Fibroblast of the aortic adventitia (primary cell): ENCODE data around the gene NRP1. TPM values are rescaled to one million over a fixed set of nuclear protein-coding genes. Genes with fewer than 3 reads are reported as not detected.

ENCODE experiments used
- DNase-seq: peaks from one replicate; pipeline ENCODE4 v3.0.0-alpha.2; 2010; ENCODE audit warnings: low read depth
- H3K4me3 ChIP-seq: 2 replicates; pipeline ENCODE4 v1.5.1; 2011; ENCODE audit warnings: low read depth, mild to moderate bottlenecking, control low read depth, low read length, moderate library complexity
- CTCF ChIP-seq: IDR thresholded peaks from 2 replicates; pipeline ENCODE4 v1.5.1; 2011; ENCODE audit warnings: mild to moderate bottlenecking, low read length, control low read depth, inconsistent platforms; ENCODE audit not compliant: insufficient read depth
- total RNA-seq: library from RNA; depleted of rRNA; stranded (reverse); fragments of >200 nt; gene quantifications from 2 replicates; pipeline ENCODE4 v1.2.3, GENCODE V29; 2012; ENCODE audit warnings: low replicate concordance

The NRP1 gene
- total RNA-seq, 1 donor: 455 TPM

DNA sequence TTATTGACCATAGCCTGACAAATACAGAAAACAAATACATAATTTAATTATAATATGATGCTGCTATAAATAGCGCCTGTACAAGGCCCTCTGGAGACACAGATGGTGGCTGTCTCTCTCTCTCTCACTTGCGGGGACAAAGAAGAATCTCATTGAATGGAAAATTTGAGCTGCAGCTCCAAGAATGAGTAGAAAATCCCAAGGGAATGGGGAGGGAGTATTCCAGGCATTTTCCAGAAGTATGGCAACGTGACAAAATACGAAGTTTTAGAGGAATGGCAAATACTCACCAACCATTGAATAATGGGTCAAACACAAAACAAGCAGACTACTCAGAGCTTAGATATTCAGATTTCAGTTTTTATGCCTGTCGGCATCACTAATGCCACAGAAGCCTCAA lies 179.9 kb downstream of the NRP1 start:
- DNase-seq: peak; percentile 83
- TF ChIP-seq CTCF: no peak
- H3K4me3 ChIP-seq: no peak overlapping the region

DNA sequence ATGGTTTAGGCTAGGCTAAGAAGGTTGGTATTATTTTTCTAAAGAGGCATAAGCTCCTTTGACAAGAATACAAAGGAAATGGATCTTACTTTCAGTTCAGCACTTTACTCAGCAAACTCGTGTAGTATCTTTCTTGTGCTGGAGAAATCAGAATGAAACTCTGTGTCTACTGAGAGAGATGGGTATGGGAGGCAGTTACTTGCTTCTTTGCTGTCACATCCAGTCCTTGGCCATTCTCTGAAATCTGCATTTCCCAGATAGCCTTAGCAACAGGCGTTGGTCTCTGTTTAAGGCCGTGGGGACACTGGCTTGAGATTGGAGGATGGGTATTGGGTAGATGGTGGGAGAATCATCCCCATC lies 180.5 kb downstream of the NRP1 start:
- no peak for DNase-seq
- H3K4me3 ChIP-seq: no peak overlapping the region
- no peak for TF ChIP-seq CTCF

DNA sequence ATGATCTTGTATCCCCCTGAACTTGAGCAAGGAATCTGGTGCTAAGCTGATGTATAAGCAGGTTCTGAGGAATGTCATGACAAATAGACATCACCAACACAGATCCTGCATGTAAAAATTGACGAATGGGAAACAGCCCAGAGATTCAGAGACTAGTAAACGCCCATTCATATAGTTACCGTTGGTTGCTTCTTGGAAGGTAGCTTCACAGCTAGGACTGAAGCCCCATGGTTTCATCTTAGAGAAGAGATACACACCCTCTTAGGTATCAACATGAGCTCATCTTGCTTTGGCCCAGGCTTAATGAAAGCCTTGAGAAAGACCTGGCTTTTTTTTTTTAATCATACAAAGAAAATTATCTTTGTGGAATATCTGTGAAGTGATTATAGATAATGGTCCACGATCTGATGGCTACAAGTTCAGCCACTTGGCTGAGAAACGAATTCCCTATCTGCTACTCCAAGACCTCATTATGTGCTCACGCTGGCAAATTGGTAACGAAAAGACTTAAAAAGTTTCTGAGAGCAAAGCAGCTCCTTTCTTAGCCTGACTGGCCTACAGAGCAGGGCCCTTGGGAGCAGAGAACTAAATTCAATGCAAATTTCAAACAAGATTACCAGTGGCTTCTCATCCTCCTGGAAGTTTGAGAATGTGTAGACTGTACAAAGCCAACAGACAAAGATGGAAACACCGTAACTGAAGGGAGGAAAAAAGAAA lies 181.1 kb downstream of the NRP1 start:
- no peak for TF ChIP-seq CTCF
- no peak for DNase-seq
- H3K4me3 ChIP-seq: no peak overlapping the region

DNA sequence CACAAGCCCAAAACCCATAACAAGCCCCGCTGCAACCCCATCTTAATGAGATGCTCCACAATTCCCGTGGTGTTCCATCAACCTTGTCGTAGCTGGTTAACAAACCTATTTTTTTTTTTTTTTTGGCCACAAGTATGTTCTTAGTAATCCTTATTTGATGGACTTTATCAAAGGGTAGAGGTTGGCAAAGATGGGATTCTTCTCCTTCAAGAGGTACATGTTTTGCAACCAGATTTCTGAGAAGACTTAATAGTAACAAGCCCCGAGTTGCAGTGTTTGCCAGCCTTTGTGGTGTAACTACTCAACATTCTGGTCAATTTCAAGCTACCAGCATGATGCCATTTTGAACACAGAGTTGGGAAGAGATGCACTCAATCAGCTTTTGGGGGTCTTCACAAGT lies 181.7 kb downstream of the NRP1 start:
- no peak for TF ChIP-seq CTCF
- H3K4me3 ChIP-seq: no peak overlapping the region
- peak; percentile 55 for DNase-seq

- TF ChIP-seq CTCF: no peak
Observed at GRCh38 chr10:33152146-33152545, 182.3 kb downstream of the NRP1 start.

GRCh38 chr10:33151344-33151864 lies 183.1 kb downstream of the NRP1 start:
- no peak overlapping the region for H3K4me3 ChIP-seq
- no peak for DNase-seq
- no peak for TF ChIP-seq CTCF

More at GRCh38 chr10:33152146-33152545, 182.3 kb downstream of the NRP1 start:
- peak; percentile 86 for DNase-seq
- H3K4me3 ChIP-seq: no peak overlapping the region

GRCh38 chr10:33150889-33151288 lies 183.6 kb downstream of the NRP1 start:
- no peak overlapping the region for H3K4me3 ChIP-seq
- TF ChIP-seq CTCF: no peak

More at GRCh38 chr10:33150889-33151288, 183.6 kb downstream of the NRP1 start:
- DNase-seq: no peak
